Measurements from ENCODE around the gene JSRP1. TPM values are rescaled to one million over a fixed set of nuclear protein-coding genes. Genes with fewer than 3 reads are reported as not detected.

The JSRP1 gene
- total RNA-seq, 1 donor from 2014 or later = not detected

DNA sequence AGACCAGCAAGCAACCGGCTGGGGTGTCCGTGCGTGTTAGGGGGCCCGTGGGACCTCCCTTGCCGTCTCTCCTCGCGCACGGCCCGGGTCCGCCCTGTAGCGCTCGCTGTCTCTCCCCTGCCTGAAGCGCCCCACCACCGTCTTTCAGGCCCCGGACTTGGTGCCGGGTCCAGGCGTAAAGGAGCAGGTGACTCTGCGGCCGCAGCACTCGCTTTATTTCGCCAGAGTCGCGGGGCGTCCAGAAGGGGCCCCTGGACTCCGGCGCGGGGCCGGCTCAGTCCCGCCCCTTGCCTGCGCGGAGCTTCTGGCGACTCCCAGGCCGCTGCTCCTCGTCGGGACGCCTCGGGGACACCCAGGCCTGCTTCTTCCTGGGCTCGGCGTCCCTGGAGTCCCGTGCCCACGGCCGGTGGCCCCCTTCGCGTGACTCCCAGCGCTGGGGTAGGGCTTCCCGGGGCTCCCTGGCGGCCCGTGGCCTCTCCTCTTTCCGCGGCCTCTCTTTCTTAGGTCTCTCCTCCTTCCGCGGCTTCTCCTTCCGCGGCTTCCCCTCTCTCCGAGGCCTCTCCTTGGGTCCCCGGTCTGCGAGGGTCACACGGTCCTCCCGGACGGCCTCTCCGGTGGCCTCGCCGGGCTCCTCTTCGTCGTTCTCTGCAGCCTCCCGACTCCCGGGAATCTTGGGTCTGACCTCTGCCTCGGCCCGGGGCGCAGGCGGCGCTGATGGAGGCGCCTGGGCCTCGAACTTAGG lies 4.0 kb downstream of the JSRP1 start:
- peaks cover 3% of the 10 kb centered on the region for H3K36me3 ChIP-seq (ENCODE audit: control insufficient read depth, insufficient read depth, low read length)
- FAIRE-seq = no peak
- peaks cover 32% of the 10 kb centered on the region for H3K27me3 ChIP-seq (ENCODE audit: control insufficient read depth, insufficient read depth, low read length)
- H3K4me3 ChIP-seq (ENCODE audit: low read depth, low read length) = no peak overlapping the region
- no peak for TF ChIP-seq CTCF (IDR thresholded peaks at IDR 0.05; ENCODE audit: insufficient read depth, low read length, severe bottlenecking)
- DNase-seq (ENCODE audit: low read depth) = no peak

DNA sequence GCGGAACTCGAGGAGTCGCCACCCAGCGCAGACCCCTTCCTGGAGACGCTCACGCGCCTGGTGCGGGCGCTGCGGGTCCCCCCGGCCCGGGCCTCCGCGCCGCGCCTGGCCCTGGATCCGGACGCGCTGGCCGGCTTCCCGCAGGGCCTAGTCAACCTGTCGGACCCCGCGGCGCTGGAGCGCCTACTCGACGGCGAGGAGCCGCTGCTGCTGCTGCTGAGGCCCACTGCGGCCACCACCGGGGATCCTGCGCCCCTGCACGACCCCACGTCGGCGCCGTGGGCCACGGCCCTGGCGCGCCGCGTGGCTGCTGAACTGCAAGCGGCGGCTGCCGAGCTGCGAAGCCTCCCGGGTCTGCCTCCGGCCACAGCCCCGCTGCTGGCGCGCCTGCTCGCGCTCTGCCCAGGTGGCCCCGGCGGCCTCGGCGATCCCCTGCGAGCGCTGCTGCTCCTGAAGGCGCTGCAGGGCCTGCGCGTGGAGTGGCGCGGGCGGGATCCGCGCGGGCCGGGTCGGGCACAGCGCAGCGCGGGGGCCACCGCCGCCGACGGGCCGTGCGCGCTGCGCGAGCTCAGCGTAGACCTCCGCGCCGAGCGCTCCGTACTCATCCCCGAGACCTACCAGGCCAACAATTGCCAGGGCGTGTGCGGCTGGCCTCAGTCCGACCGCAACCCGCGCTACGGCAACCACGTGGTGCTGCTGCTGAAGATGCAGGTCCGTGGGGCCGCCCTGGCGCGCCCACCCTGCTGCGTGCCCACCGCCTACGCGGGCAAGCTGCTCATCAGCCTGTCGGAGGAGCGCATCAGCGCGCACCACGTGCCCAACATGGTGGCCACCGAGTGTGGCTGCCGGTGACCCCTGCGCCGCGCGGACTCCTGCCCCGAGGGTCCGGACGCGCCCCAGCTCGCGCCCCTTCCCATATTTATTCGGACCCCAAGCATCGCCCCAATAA lies 4.8 kb downstream of the JSRP1 start:
- Histone ChIP-seq H3K36me3 (ENCODE audit: control insufficient read depth, insufficient read depth, low read length) (peaks cover 10% of the 10 kb centered on the region), H3K4me3 (ENCODE audit: low read depth, low read length) (no peak overlapping the region), H3K27me3 (ENCODE audit: control insufficient read depth, insufficient read depth, low read length) (peaks cover 32% of the 10 kb centered on the region)
- FAIRE-seq (no peak), DNase-seq (ENCODE audit: low read depth) (no peak)
- TF ChIP-seq CTCF (IDR thresholded peaks at IDR 0.05; ENCODE audit: insufficient read depth, low read length, severe bottlenecking) = no peak

DNA sequence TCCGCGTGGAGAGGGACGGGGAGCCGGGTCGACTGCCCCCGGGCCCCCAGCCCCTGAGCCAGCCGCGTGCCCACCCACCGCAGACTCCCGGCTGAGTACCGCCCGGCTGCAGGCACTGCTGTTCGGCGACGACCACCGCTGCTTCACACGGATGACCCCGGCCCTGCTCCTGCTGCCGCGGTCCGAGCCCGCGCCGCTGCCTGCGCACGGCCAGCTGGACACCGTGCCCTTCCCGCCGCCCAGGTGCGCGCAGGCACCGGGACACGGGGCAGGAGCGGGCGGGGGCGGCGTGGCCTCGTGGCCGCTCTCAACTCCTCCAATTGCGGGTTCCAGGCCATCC lies 5.5 kb downstream of the JSRP1 start:
- no peak for TF ChIP-seq CTCF (IDR thresholded peaks at IDR 0.05; ENCODE audit: insufficient read depth, low read length, severe bottlenecking)
- DNase-seq (ENCODE audit: low read depth) (no peak), FAIRE-seq (no peak)
- Histone ChIP-seq H3K36me3 (ENCODE audit: control insufficient read depth, insufficient read depth, low read length) (peaks cover 12% of the 10 kb centered on the region), H3K4me3 (ENCODE audit: low read depth, low read length) (no peak overlapping the region), H3K27me3 (ENCODE audit: control insufficient read depth, insufficient read depth, low read length) (peaks cover 32% of the 10 kb centered on the region)

GRCh38 chr19:2249880-2250765 lies 6.1 kb downstream of the JSRP1 start:
- DNase-seq (ENCODE audit: low read depth) = no peak
- Histone ChIP-seq H3K27me3 (ENCODE audit: control insufficient read depth, insufficient read depth, low read length) (peaks cover 32% of the 10 kb centered on the region), H3K36me3 (ENCODE audit: control insufficient read depth, insufficient read depth, low read length) (peaks cover 16% of the 10 kb centered on the region), H3K4me3 (ENCODE audit: low read depth, low read length) (no peak overlapping the region)
- no peak for TF ChIP-seq CTCF (IDR thresholded peaks at IDR 0.05; ENCODE audit: insufficient read depth, low read length, severe bottlenecking)
- FAIRE-seq = no peak

GRCh38 chr19:2249010-2249866 lies 7.0 kb downstream of the JSRP1 start, which contains the start of gene AMH:
TSS of gene AMH (plus strand) at chr19:2249323. CDS start at chr19:2249333, 10 bp downstream.
- no peak for TF ChIP-seq CTCF (IDR thresholded peaks at IDR 0.05; ENCODE audit: insufficient read depth, low read length, severe bottlenecking)
- DNase-seq (ENCODE audit: low read depth) (no peak), FAIRE-seq (no peak)
- Histone ChIP-seq H3K27me3 (ENCODE audit: control insufficient read depth, insufficient read depth, low read length) (peaks cover 31% of the 10 kb centered on the region), H3K4me3 (ENCODE audit: low read depth, low read length) (no peak within 1 kb of the TSS), H3K36me3 (ENCODE audit: control insufficient read depth, insufficient read depth, low read length) (peaks cover 23% of the 10 kb centered on the region)

All from bronchial epithelial cell (primary cell).